ENCODE results near the gene SEC24C. TPM values are rescaled to one million over a fixed set of nuclear protein-coding genes. Genes with fewer than 3 reads are reported as not detected.

SEC24C gene
- total RNA-seq = 55.7 and 56.8 TPM in 2 replicates

GRCh38 chr10:73743905-73744663, at the start of gene SEC24C:
Gene SEC24C (plus strand): TSS chr10:73744372. CDS start chr10:73746833, 2,461 bp downstream.

GRCh38 chr10:73697675-73698159, 46.5 kb upstream of the SEC24C start, which contains the start of gene AGAP5:
Gene AGAP5 (minus strand): TSS chr10:73698109. CDS start chr10:73697755, 354 bp downstream.

GRCh38 chr10:73781879-73782748, 37.9 kb downstream of the SEC24C start, which contains the start of gene CHCHD1:
Gene CHCHD1 (plus strand): TSS chr10:73782048. CDS start chr10:73782076, 28 bp downstream.

GRCh38 chr10:73785211-73785720, 41.1 kb downstream of the SEC24C start, which contains the start of gene ZSWIM8:
Gene ZSWIM8 (plus strand): TSS chr10:73785606. CDS start chr10:73785879, 273 bp downstream.

Other genes with a start within 250 kb of the SEC24C start
- gene PPP3CB, start 248.3 kb upstream of the SEC24C start, total RNA-seq = 20.7 and 22.8 TPM in 2 replicates
- gene USP54, start 153.0 kb upstream of the SEC24C start, total RNA-seq = 5.8 and 6.5 TPM in 2 replicates
- gene MYOZ1, start 102.9 kb upstream of the SEC24C start, total RNA-seq = 0.39 TPM in 1 of 2 replicates, not detected in the other
- 0.08 TPM in 1 of 2 replicates, not detected in the other for gene SYNPO2L, start 88.3 kb upstream of the SEC24C start, total RNA-seq
- 0.13 and 4.4 TPM in 2 replicates for gene AGAP5, start 46.3 kb upstream of the SEC24C start, total RNA-seq
- gene CHCHD1, start 37.7 kb downstream of the SEC24C start, total RNA-seq = 40.6 and 56.0 TPM in 2 replicates
- gene ZSWIM8, start 41.2 kb downstream of the SEC24C start, total RNA-seq = 33.4 and 90.1 TPM in 2 replicates
- gene NDST2, start 67.2 kb downstream of the SEC24C start, total RNA-seq = 7.4 and 35.7 TPM in 2 replicates
- gene CAMK2G, start 130.2 kb downstream of the SEC24C start, total RNA-seq = 14.7 and 18.3 TPM in 2 replicates
- gene PLAU, start 166.8 kb downstream of the SEC24C start, total RNA-seq = 156 and 449 TPM in 2 replicates